GM23248 (cell line): ENCODE measurements around the gene KRT78.

Experiments
- EZH2 ChIP-seq: fragments of 200-600 bp; sonication (generic); IDR thresholded peaks from 2 replicates; pipeline ENCODE4 v1.6.1; 2018; ENCODE audit warnings: antibody characterized with exemption, mild to moderate bottlenecking; ENCODE audit not compliant: insufficient read depth, poor library complexity, severe bottlenecking
- EZH2phosphoT487 ChIP-seq: fragments of 200-600 bp; sonication (generic); IDR thresholded peaks from 2 replicates; pipeline ENCODE4 v1.6.1; 2018; ENCODE audit warnings: antibody characterized with exemption, moderate library complexity, mild to moderate bottlenecking, low read depth; ENCODE audit not compliant: insufficient read depth

GRCh38 chr12:52873513-52873831, 24.7 kb upstream of the KRT78 start:
- no peak for TF ChIP-seq EZH2phosphoT487
- TF ChIP-seq EZH2, result no peak
